Breast epithelium (tissue), 4 donors: ENCODE data around the gene AIFM1. TPM values are rescaled to one million over a fixed set of nuclear protein-coding genes. Genes with fewer than 3 reads are reported as not detected.

ENCODE experiments used
- DNase-seq, 2 donors: peaks; one replicate each; pipeline ENCODE4 v3.0.0-alpha.2; 2019; ENCODE audit warnings: low spot score in 2 of 2
- H3K27ac ChIP-seq, 2 donors: fragments of 200-600 bp; sonication (generic) in 1 of 2; one replicate each; pipeline ENCODE4 v1.5.1; 2016 to 2019; ENCODE audit warnings: mild to moderate bottlenecking in 1 of 2
- H3K27me3 ChIP-seq, 2 donors: fragments of 200-600 bp; sonication (generic) in 1 of 2; one replicate each; pipeline versions ENCODE4 v1.5.1 to v1.6.0; 2017 to 2019; ENCODE audit warnings: control low read depth in 1 of 2, mild to moderate bottlenecking in 1 of 2
- H3K36me3 ChIP-seq: fragments of 200-600 bp; one replicate; pipeline ENCODE4 v1.5.1; 2019
- H3K4me1 ChIP-seq, 2 donors: fragments of 200-600 bp; sonication (generic); one replicate each; pipeline ENCODE4 v1.5.1; 2016 to 2019; ENCODE audit warnings: control low read depth in 1 of 2
- H3K4me3 ChIP-seq, 3 donors: fragments of 200-600 bp; sonication (generic); 1 replicate in 2 of 3; 2 replicates in 1 of 3; pipeline ENCODE4 v1.5.1; 2016 to 2019; ENCODE audit warnings: mild to moderate bottlenecking in 3 of 3, moderate library complexity in 2 of 3
- H3K9me3 ChIP-seq, 2 donors: fragments of 200-600 bp; sonication (generic) in 1 of 2; one replicate each; pipeline ENCODE4 v1.5.1; 2016 to 2019; ENCODE audit warnings: control low read depth in 1 of 2
- CTCF ChIP-seq, 3 donors: fragments of 450-650 bp; IDR thresholded peaks; one replicate each; pipeline ENCODE4 v1.5.1; 2016 to 2017; ENCODE audit warnings: antibody characterized with exemption in 3 of 3, mild to moderate bottlenecking in 3 of 3, moderate library complexity in 3 of 3
- POLR2A ChIP-seq: fragments of 450-650 bp; IDR thresholded peaks from one replicate; pipeline ENCODE4 v1.6.1; 2016; ENCODE audit warnings: antibody characterized with exemption, mild to moderate bottlenecking, moderate library complexity
- POLR2AphosphoS5 ChIP-seq, 3 donors: sonication (generic); formaldehyde crosslinking; IDR thresholded peaks; one replicate each; pipeline ENCODE4 v1.6.1; 2017; ENCODE audit warnings: antibody characterized with exemption in 3 of 3
- intact Hi-C: fragments of 100-400 bp; cut with DNase I; formaldehyde crosslinking; loops from one replicate; pipeline ENCODE4 v1.15.1; 2023; ENCODE audit warnings: low total_unique reads
- total RNA-seq, 3 donors: library from RNA; depleted of rRNA; stranded (reverse); fragments of >200 nt; gene quantifications; one replicate each; pipeline ENCODE4 v1.1.0, GENCODE V29; 2016

AIFM1 gene
- total RNA-seq, 3 donors from 2014 or later = 13.5 to 24.6 (median 16.6) TPM

GRCh38 chrX:130159776-130160175, 5.9 kb downstream of the AIFM1 start:
- Histone ChIP-seq H3K4me1 (no peaks in the 10 kb centered on the region), H3K36me3 (no peaks in the 10 kb centered on the region), H3K27ac (no peak overlapping the region), H3K9me3 (no peaks in the 10 kb centered on the region), H3K27me3 (peaks cover 0 to 3% of the 10 kb centered on the region in 2 donors), H3K4me3 (no peak overlapping the region)
- TF ChIP-seq POLR2AphosphoS5 (IDR thresholded peaks at IDR 0.05) (no peak), CTCF (IDR thresholded peaks at IDR 0.05) (no peak), POLR2A (no peak)
- no peak for DNase-seq
- intact Hi-C loops = no loop called here

- DNase-seq = no peak
- intact Hi-C loops = no loop called here
- no peak for TF ChIP-seq POLR2A
- no peak for TF ChIP-seq CTCF (IDR thresholded peaks at IDR 0.05)
- TF ChIP-seq POLR2AphosphoS5 (IDR thresholded peaks at IDR 0.05) = no peak
- Histone ChIP-seq H3K9me3 (no peaks in the 10 kb centered on the region), H3K27me3 (peaks cover 0 to 7% of the 10 kb centered on the region in 2 donors), H3K36me3 (no peaks in the 10 kb centered on the region), H3K4me3 (no peak overlapping the region), H3K4me1 (no peaks in the 10 kb centered on the region), H3K27ac (no peak overlapping the region)
Observed at GRCh38 chrX:130158311-130158710, 7.3 kb downstream of the AIFM1 start.

- H3K9me3 ChIP-seq = no peaks in the 10 kb centered on the region
- peaks cover 0 to 7% of the 10 kb centered on the region in 2 donors for H3K27me3 ChIP-seq
- no peak overlapping the region for H3K27ac ChIP-seq
- intact Hi-C loops = no loop called here
- H3K36me3 ChIP-seq = no peaks in the 10 kb centered on the region
- no peaks in the 10 kb centered on the region for H3K4me1 ChIP-seq
- no peak overlapping the region for H3K4me3 ChIP-seq
- no peak for DNase-seq
- TF ChIP-seq CTCF (IDR thresholded peaks at IDR 0.05) (no peak), POLR2A (no peak), POLR2AphosphoS5 (IDR thresholded peaks at IDR 0.05) (no peak)
Observed at GRCh38 chrX:130155564-130155963, 10.1 kb downstream of the AIFM1 start.

GRCh38 chrX:130147631-130148030, 18.0 kb downstream of the AIFM1 start:
- H3K27me3 ChIP-seq = peaks cover 0 to 9% of the 10 kb centered on the region in 2 donors
- H3K36me3 ChIP-seq = no peaks in the 10 kb centered on the region
- TF ChIP-seq POLR2AphosphoS5 (IDR thresholded peaks at IDR 0.05) (no peak), CTCF (IDR thresholded peaks at IDR 0.05) (no peak), POLR2A (no peak)
- no peaks in the 10 kb centered on the region for H3K4me1 ChIP-seq
- no peak overlapping the region for H3K27ac ChIP-seq
- intact Hi-C loops = no loop called here
- DNase-seq = no peak
- no peak overlapping the region for H3K4me3 ChIP-seq
- H3K9me3 ChIP-seq = no peaks in the 10 kb centered on the region

GRCh38 chrX:130145123-130145522, 20.5 kb downstream of the AIFM1 start:
- TF ChIP-seq CTCF (IDR thresholded peaks at IDR 0.05) (no peak), POLR2AphosphoS5 (IDR thresholded peaks at IDR 0.05) (no peak), POLR2A (no peak)
- H3K4me3 ChIP-seq = no peak overlapping the region
- H3K27ac ChIP-seq = no peak overlapping the region
- H3K36me3 ChIP-seq = no peaks in the 10 kb centered on the region
- no peaks in the 10 kb centered on the region for H3K4me1 ChIP-seq
- intact Hi-C loops = no loop called here
- no peaks in the 10 kb centered on the region for H3K9me3 ChIP-seq
- H3K27me3 ChIP-seq = peaks cover 0 to 9% of the 10 kb centered on the region in 2 donors
- no peak for DNase-seq
